Fibroblast of lung (primary cell): Measurements from ENCODE around the gene NEDD4L. TPM values are rescaled to one million over a fixed set of nuclear protein-coding genes. Genes with fewer than 3 reads are reported as not detected.

Experiments used
- DNase-seq, 2 donors: peaks; one replicate each; pipeline versions ENCODE4 v3.0.0 to v3.0.0-alpha.2; 2010; ENCODE audit warnings: low read depth in 2 of 2
- H2AFZ ChIP-seq: 2 replicates; pipeline ENCODE4 v1.5.1; 2012; ENCODE audit warnings: low read length, control low read depth, inconsistent platforms
- H3K27ac ChIP-seq: 2 replicates; pipeline ENCODE4 v1.5.1; 2011; ENCODE audit warnings: low read length, control low read depth; ENCODE audit not compliant: insufficient read depth
- H3K27me3 ChIP-seq: 2 replicates; pipeline ENCODE4 v1.5.1; 2011; ENCODE audit warnings: mild to moderate bottlenecking, low read length; ENCODE audit not compliant: control insufficient read depth, insufficient read depth
- H3K36me3 ChIP-seq: 2 replicates; pipeline ENCODE4 v1.5.1; 2011; ENCODE audit warnings: low read length; ENCODE audit not compliant: control insufficient read depth, insufficient read depth
- H3K4me1 ChIP-seq: 2 replicates; pipeline ENCODE4 v1.5.1; 2011; ENCODE audit warnings: low read length; ENCODE audit not compliant: control insufficient read depth, insufficient read depth; ENCODE audit errors: extremely low read depth
- H3K4me2 ChIP-seq: 2 replicates; pipeline ENCODE4 v1.5.1; 2011; ENCODE audit warnings: low read length, control low read depth; ENCODE audit not compliant: insufficient read depth; ENCODE audit errors: extremely low read depth
- H3K4me3 ChIP-seq, 4 experiments: fragments of 200-600 bp in 1 of 4; sonication (generic) in 1 of 4; replicated peaks in 1 of 4; 2 replicates each; pipeline ENCODE4 v1.5.1; 2011 to 2016; ENCODE audit warnings: low read length in 4 of 4, low read depth in 3 of 4, mild to moderate bottlenecking in 3 of 4, control low read depth in 2 of 4, inconsistent platforms in 1 of 4, mixed read lengths in 1 of 4; ENCODE audit not compliant: insufficient read depth in 1 of 4; ENCODE audit errors: control extremely low read depth in 1 of 4
- H3K79me2 ChIP-seq: 2 replicates; pipeline ENCODE4 v1.5.1; 2012; ENCODE audit warnings: mild to moderate bottlenecking, low read length, inconsistent platforms; ENCODE audit not compliant: control insufficient read depth, insufficient read depth
- H3K9ac ChIP-seq: 2 replicates; pipeline ENCODE4 v1.5.1; 2011; ENCODE audit warnings: mild to moderate bottlenecking, low read length, control low read depth; ENCODE audit not compliant: insufficient read depth
- H3K9me3 ChIP-seq: 2 replicates; pipeline ENCODE4 v1.5.1; 2012; ENCODE audit warnings: low read depth, low read length; ENCODE audit not compliant: control insufficient read depth, insufficient read depth
- H4K20me1 ChIP-seq: 2 replicates; pipeline ENCODE4 v1.5.1; 2011; ENCODE audit warnings: low read length; ENCODE audit not compliant: control insufficient read depth, insufficient read depth; ENCODE audit errors: extremely low read depth
- EZH2 ChIP-seq: IDR thresholded peaks from 2 replicates; pipeline ENCODE4 v1.5.1; 2012; ENCODE audit warnings: low read length, control low read depth, mild to moderate bottlenecking; ENCODE audit errors: missing control alignments
- polyA plus RNA-seq, 2 donors: library from polyadenylated mRNA; depleted of rRNA in 1 of 2; stranded (reverse) in 1 of 2; unstranded in 1 of 2; fragments of >200 nt; gene quantifications; 2 replicates each; pipeline ENCODE4 v1.2.1, GENCODE V29; 2011 to 2012; ENCODE audit warnings: missing spikeins in 1 of 2
- total RNA-seq: library from RNA; depleted of rRNA; stranded (reverse); fragments of >200 nt; gene quantifications from 2 replicates; pipeline ENCODE4 v1.2.1, GENCODE V29; 2014
- TF ChIP-seq, protein P1 (sequence below), 2 donors: IDR thresholded peaks in 1 of 2; conservative IDR thresholded peaks in 1 of 2; 1 replicate in 1 of 2; 2 replicates in 1 of 2; pipeline ENCODE4 v1.5.1; 2011 to 2012; ENCODE audit warnings: low read length in 2 of 2, control low read depth in 1 of 2, inconsistent platforms in 1 of 2, low read depth in 1 of 2, mild to moderate bottlenecking in 1 of 2

Gene NEDD4L
- total and polyA plus RNA-seq, 2 donors (not counting 1 experiment from before 2014, with no cell fraction given), result 5.5 to 18.7 TPM

DNA sequence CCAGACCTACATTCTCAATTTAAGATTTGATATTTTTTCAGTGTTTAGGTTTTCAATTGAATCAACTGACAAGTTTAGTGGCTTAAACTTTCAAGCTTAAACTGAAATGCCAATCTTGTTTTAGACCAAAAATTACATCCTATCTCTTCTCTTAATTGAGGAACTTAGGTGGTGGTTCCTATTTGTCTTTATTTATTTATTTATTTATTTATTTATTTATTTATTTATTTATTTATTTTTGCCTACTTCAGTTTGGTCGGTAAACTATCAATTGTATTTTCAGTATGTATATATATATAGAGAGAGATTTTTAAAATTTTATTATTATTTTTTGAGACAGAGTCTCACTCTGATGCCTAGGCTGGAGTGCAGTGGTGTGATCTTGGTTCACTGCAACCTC is 68.1 kb downstream of the NEDD4L start:
- H3K27me3 ChIP-seq, result no peaks in the 10 kb centered on the region
- no peaks in the 10 kb centered on the region for H4K20me1 ChIP-seq
- H3K4me2 ChIP-seq, result no peak overlapping the region
- H3K27ac ChIP-seq, result no peak overlapping the region
- H2AFZ ChIP-seq, result no peak overlapping the region
- H3K9me3 ChIP-seq, result no peaks in the 10 kb centered on the region
- no peaks in the 10 kb centered on the region for H3K4me1 ChIP-seq
- H3K36me3 ChIP-seq, result no peaks in the 10 kb centered on the region
- no peak overlapping the region for H3K9ac ChIP-seq
- no peak overlapping the region for H3K4me3 ChIP-seq
- H3K79me2 ChIP-seq, result no peaks in the 10 kb centered on the region
- TF ChIP-seq, protein P1, sequence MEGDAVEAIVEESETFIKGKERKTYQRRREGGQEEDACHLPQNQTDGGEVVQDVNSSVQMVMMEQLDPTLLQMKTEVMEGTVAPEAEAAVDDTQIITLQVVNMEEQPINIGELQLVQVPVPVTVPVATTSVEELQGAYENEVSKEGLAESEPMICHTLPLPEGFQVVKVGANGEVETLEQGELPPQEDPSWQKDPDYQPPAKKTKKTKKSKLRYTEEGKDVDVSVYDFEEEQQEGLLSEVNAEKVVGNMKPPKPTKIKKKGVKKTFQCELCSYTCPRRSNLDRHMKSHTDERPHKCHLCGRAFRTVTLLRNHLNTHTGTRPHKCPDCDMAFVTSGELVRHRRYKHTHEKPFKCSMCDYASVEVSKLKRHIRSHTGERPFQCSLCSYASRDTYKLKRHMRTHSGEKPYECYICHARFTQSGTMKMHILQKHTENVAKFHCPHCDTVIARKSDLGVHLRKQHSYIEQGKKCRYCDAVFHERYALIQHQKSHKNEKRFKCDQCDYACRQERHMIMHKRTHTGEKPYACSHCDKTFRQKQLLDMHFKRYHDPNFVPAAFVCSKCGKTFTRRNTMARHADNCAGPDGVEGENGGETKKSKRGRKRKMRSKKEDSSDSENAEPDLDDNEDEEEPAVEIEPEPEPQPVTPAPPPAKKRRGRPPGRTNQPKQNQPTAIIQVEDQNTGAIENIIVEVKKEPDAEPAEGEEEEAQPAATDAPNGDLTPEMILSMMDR (conservative IDR thresholded peaks at IDR 0.05 in 1 of 2, IDR thresholded peaks at IDR 0.05 in 1 of 2; ENCODE audit: low read depth in 1 of 2, low read length in 2 of 2), result no peak
- TF ChIP-seq EZH2, result no peak
- DNase-seq, result no peak

- Histone ChIP-seq H3K4me2 (no peak overlapping the region), H3K36me3 (no peaks in the 10 kb centered on the region), H3K27ac (no peak overlapping the region), H3K9ac (no peak overlapping the region), H3K4me1 (peaks cover 2% of the 10 kb centered on the region), H3K9me3 (no peaks in the 10 kb centered on the region), H3K4me3 (no peak overlapping the region), H3K27me3 (no peaks in the 10 kb centered on the region), H4K20me1 (no peaks in the 10 kb centered on the region), H3K79me2 (no peaks in the 10 kb centered on the region), H2AFZ (no peak overlapping the region)
- no peak for DNase-seq
- TF ChIP-seq EZH2, result no peak
- TF ChIP-seq, protein P1 (conservative IDR thresholded peaks at IDR 0.05 in 1 of 2, IDR thresholded peaks at IDR 0.05 in 1 of 2; ENCODE audit: low read depth in 1 of 2, low read length in 2 of 2), result no peak
Observed at GRCh38 chr18:58113337-58113736, 69.3 kb downstream of the NEDD4L start.

DNA sequence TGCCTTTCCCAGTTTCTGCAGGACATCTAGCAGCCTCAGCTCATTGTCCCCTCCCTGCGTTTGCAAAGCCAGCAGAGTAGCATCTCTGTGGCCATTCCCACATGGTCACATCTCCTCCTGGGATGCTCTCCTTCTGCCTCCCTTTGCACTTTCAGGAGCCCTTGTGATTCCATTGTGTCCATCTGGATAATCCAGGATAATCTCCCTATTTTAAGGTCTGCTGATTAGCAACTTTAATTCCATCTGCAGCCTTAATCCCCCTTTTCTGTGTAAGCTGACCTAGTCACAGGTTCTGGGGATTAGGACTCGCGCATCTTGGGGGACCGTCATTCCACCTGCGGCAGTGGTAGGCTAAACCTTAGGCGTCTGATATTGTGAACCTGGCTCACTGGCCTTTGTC is 70.7 kb downstream of the NEDD4L start:
- Histone ChIP-seq H3K9me3 (no peaks in the 10 kb centered on the region), H3K4me1 (peaks cover 2% of the 10 kb centered on the region), H3K36me3 (no peaks in the 10 kb centered on the region)

More for the DNA sequence above, 70.7 kb downstream of the NEDD4L start:
- no peaks in the 10 kb centered on the region for H4K20me1 ChIP-seq
- H3K4me3 ChIP-seq, result no peak overlapping the region
- H3K9ac ChIP-seq, result no peak overlapping the region
- no peak for DNase-seq
- no peak overlapping the region for H3K4me2 ChIP-seq
- no peak for TF ChIP-seq EZH2
- TF ChIP-seq, protein P1 (conservative IDR thresholded peaks at IDR 0.05 in 1 of 2, IDR thresholded peaks at IDR 0.05 in 1 of 2; ENCODE audit: low read depth in 1 of 2, low read length in 2 of 2), result no peak
- H3K27me3 ChIP-seq, result no peaks in the 10 kb centered on the region
- no peak overlapping the region for H2AFZ ChIP-seq
- H3K27ac ChIP-seq, result no peak overlapping the region
- no peaks in the 10 kb centered on the region for H3K79me2 ChIP-seq
